ENCODE data around the gene RHBDD1.

RHBDD1 gene

DNA sequence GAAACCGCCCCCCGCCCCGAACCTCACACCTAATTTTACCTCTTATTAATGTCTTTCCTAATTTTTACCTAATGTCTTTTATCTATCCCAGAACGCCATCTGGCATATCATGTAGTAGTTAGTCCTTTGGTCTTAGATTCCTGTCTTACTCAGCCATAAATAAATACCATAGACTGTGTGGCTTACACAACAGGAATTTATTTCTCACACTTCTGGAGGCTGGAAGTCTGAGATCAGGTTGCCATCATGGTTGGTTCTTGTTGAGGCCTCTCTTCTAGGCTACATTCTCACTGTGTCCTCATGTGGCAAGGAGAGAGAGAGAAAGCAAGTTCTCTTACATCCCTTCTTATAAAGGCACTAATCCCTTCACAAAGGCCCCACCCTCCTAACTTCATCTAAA is 46.8 kb downstream of the RHBDD1 start:
- FAIRE-seq (no peak), DNase-seq (ENCODE audit: insufficient read length, low spot score) (no peak)

DNA sequence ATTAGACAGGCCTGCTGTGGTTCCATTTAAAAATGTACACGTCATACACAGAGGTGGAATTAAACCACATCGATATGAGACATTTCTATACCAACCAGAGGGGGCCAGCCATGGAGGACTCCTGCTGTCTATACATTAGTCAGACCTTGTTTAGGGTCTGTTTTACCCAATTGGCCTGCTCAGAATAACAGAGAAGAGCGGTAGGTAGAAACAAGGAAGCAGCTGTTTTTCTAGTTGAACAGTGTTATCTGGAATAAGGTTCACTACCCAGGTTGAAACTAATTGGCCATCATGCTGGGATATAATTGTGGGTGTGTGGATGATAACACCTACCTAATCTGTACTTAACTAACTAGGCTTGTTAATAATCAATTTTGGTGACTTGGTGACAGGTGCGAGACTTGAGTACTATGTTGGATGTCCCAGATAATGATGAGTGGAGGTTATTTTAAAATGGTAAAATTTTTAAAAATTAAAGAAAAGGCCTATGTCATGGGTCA is 47.5 kb downstream of the RHBDD1 start:
- FAIRE-seq: no peak
- DNase-seq (ENCODE audit: insufficient read length, low spot score): no peak

DNA sequence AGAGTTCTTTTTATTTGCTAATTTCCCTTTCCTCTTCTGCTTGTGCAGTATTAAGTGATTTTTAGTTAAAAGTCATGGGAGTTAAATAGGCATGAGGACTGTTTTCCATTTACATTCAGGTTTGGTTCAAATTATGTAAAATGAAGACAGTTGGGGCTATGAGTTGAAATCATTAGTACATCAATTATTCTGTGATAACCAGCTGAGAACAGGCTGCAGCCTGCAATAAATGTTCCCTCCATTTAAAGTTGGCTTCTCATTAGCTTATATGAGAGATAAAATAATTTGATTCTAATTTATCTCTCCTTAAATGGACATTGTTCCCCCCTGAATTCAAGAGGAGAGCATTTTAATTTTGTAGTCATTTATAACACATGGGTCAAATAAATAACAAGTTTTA is 48.3 kb downstream of the RHBDD1 start:
- no peak for FAIRE-seq

DNA sequence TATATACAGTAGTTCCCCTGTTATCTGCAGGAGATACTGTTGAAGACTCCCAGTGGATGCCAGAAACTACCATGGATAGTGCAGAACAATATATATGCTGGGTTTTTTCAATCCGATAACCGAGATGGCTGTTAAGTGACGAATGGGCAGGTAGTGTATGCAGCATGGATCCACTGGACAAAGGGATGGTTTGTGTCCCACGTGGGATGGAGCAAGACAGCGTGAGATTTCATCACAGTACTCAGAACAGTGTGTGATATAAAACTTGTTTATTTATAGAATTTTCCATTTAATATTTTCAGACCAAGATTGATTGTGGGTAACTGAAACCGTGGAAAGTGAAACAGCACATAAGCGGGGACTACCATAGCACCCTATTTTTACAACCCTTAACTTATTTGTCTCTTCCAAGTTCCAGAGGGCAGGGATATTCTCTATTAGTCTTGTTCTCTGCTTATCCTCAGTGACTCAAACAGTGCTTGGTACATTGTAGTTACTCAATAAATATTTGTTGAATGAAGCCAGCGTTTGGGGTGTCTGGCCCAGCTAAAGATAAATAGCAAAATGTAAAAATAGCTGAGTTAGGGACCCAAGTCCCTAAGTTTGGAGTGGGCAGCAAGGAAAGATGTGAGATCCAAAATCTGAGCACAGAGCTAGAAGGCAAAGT is 50.0 kb downstream of the RHBDD1 start:
- DNase-seq (ENCODE audit: insufficient read length, low spot score) (no peak), FAIRE-seq (no peak)

More for the DNA sequence above, 48.3 kb downstream of the RHBDD1 start:
- DNase-seq (ENCODE audit: insufficient read length, low spot score): no peak

- no peak for FAIRE-seq
- no peak for DNase-seq (ENCODE audit: insufficient read length, low spot score)
Observed at GRCh38 chr2:226887940-226888339, 52.1 kb downstream of the RHBDD1 start.

- FAIRE-seq (no peak), DNase-seq (ENCODE audit: insufficient read length, low spot score) (no peak)
Observed at GRCh38 chr2:226888378-226888965, 52.6 kb downstream of the RHBDD1 start.

DNA sequence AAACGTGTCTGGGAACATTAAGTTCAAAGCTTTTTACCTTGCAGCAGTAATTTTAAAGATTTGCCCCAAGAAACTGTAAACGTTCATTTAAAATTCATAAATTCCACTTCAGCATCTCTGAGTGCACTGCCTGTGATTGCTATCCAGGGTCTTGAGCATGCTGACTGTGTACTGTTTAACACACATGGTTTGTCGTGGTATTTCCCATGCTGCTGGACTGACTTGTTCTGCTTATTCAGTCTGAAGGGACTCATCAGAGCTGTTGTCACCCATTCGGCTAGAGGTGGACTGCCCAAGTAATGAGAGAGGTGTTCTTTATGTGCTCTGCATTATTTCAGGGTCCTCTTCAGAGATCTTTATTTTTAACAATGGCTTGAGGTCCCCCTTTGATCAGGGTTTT is 53.1 kb downstream of the RHBDD1 start:
- FAIRE-seq: no peak
- no peak for DNase-seq (ENCODE audit: insufficient read length, low spot score)

- no peak for DNase-seq (ENCODE audit: insufficient read length, low spot score)
- FAIRE-seq: no peak
Observed at GRCh38 chr2:226890286-226890685, 54.4 kb downstream of the RHBDD1 start.

- no peak for FAIRE-seq
Observed at GRCh38 chr2:226891780-226892590, 56.1 kb downstream of the RHBDD1 start.

GRCh38 chr2:226892729-226893128 is 56.9 kb downstream of the RHBDD1 start:
- DNase-seq (ENCODE audit: insufficient read length, low spot score): no peak

More at GRCh38 chr2:226891780-226892590, 56.1 kb downstream of the RHBDD1 start:
- DNase-seq (ENCODE audit: insufficient read length, low spot score): no peak

DNA sequence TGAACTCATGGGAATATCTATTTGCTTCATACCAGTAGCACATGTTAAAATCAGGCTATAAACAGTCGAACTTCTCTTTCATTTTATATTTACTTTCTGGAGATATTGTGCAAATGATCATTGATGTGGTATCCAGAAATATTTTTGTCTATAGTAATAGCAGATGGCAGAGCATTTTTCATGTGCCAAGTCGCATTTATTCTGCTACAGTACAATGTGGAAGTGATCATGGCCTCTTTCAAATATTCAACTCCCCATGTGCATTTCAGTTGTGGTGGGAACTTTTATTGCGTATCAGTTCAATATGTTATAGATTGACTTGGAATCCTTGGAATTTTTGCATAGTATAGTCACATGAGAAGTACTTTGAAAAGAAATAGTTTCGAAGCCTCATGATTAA is 57.4 kb downstream of the RHBDD1 start:
- FAIRE-seq: no peak
- DNase-seq (ENCODE audit: insufficient read length, low spot score): no peak

More at GRCh38 chr2:226892729-226893128, 56.9 kb downstream of the RHBDD1 start:
- FAIRE-seq: no peak

- no peak for FAIRE-seq
Observed at GRCh38 chr2:226894752-226895151, 58.9 kb downstream of the RHBDD1 start.

DNA sequence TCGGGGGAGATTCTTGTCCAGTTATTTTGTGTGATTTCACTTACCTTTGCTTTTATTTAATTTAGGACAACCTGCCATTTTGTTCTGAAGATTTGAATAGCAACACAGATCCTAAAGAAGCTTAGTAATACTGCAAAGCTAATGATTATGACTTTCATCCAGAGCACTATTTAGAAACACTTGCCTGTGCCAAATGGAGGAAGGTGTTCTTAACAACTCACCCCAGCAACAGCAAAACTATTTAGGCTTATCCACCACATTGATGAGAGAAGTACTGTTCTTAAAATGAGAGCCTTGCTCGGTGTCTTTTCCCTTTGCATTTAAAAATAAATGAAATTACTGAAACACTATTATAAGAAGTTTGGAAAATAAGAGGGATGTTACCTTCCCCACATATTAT is 59.7 kb downstream of the RHBDD1 start:
- DNase-seq (ENCODE audit: insufficient read length, low spot score) (no peak), FAIRE-seq (no peak)

More at GRCh38 chr2:226894752-226895151, 58.9 kb downstream of the RHBDD1 start:
- DNase-seq (ENCODE audit: insufficient read length, low spot score): no peak

DNA sequence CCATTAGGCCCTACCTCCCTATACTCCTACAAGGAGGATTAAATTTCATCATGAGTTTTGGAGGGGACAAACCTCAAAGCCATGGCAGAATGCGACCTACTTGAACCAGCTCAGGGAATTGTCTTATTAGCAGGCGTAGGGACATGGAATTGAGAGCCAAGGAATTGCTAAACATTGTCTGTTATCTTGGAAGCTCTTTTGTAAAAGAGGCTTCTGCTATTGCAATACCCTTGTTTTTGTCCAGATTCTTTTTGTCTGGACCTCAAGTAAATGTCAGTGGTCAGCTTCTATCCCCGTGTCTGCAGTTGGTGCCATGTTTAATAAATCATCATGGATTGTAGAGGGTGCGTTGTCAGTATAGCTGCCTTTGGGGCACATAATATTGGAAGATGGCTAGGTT is 62.3 kb downstream of the RHBDD1 start:
- DNase-seq (ENCODE audit: insufficient read length, low spot score) (no peak), FAIRE-seq (no peak)

GRCh38 chr2:226898897-226899296 is 63.0 kb downstream of the RHBDD1 start:
- FAIRE-seq (no peak), DNase-seq (ENCODE audit: insufficient read length, low spot score) (no peak)

GRCh38 chr2:226902041-226902966 is 66.5 kb downstream of the RHBDD1 start:
- no peak for DNase-seq (ENCODE audit: insufficient read length, low spot score)
- FAIRE-seq: peak; percentile 68

- no peak for DNase-seq (ENCODE audit: insufficient read length, low spot score)
- no peak for FAIRE-seq
Observed at GRCh38 chr2:226903179-226903578, 67.3 kb downstream of the RHBDD1 start.

DNA sequence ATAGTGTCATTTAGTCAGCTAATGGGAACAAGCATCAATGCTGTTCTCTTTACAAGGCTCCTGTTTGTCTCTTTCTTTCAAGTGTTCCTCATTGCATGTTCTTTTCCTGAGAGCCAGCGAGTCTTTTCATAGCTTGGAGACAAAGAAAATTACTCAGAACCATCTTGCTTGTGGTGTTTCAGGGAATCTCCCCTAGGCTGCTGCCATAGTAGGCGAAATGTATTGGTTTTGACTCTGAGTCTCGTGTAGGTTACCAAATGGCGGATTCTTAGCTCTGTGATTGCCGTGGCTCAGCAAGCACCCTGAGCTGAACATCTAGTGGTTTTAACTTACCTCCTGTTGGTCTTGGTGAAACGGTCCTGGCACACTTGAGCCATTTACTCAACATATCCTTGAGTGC is 68.7 kb downstream of the RHBDD1 start:
- FAIRE-seq: peak; percentile 94
- no peak for DNase-seq (ENCODE audit: insufficient read length, low spot score)

DNA sequence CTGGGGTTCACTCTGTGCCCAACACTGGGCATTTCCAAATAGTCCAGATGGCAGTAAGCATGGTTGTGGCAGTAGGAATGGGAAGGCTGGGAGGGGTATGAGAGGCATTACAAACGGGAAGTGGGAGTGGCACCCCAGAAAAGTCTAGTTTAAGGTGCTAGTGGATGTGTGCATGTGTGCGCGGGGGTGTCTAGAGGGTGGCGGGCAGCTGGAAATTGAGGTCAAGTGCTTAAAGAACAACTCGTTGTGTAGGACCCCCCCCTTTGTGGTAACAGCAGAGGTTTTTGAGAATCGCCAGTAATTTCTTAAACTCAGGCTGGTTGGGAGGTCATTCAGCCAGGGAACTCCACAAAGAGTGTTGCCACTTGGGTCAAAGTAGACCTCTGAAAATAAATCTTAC is 69.9 kb downstream of the RHBDD1 start:
- FAIRE-seq: no peak
- DNase-seq (ENCODE audit: insufficient read length, low spot score): no peak

- FAIRE-seq (peak; percentile 99), DNase-seq (ENCODE audit: insufficient read length, low spot score) (no peak)
Observed at GRCh38 chr2:226906163-226906693, 70.4 kb downstream of the RHBDD1 start.

Measured in GM19239 (cell line).